ENCODE measurements around the gene HTRA1. TPM values are rescaled to one million over a fixed set of nuclear protein-coding genes. Genes with fewer than 3 reads are reported as not detected.
A peak's percentile ranks its signal among the peaks of the same experiment; 100 is the strongest.

Gene HTRA1
- total RNA-seq, 1 experiment from 2014 or later = 0.17 TPM

GRCh38 chr10:122521011-122521410 lies 59.7 kb downstream of the HTRA1 start:
- CTCF ChIA-PET = no interaction called here
- no peak for TF ChIP-seq CTCF (conservative IDR thresholded peaks at IDR 0.05; ENCODE audit: low read depth, low read length)
- no peak for TF ChIP-seq EZH2 (IDR thresholded peaks at IDR 0.05; ENCODE audit: borderline replicate concordance, low read depth, low read length, poor library complexity, severe bottlenecking)
- Histone ChIP-seq H3K4me3 (ENCODE audit: low read depth, low read length, poor library complexity, severe bottlenecking) (no peak overlapping the region), H3K36me3 (ENCODE audit: insufficient read depth, low read length, poor library complexity, severe bottlenecking) (no peaks in the 10 kb centered on the region), H3K4me1 (ENCODE audit: insufficient read depth, low read length, poor library complexity, severe bottlenecking) (no peaks in the 10 kb centered on the region), H3K27ac (ENCODE audit: low read depth, low read length, poor library complexity, severe bottlenecking) (no peak overlapping the region), H3K27me3 (replicated peaks; ENCODE audit: insufficient read depth, low read depth, low read length, poor library complexity) (no peaks in the 10 kb centered on the region), H3K9me3 (ENCODE audit: low read depth, low read length, poor library complexity, severe bottlenecking) (no peaks in the 10 kb centered on the region)
- POLR2A ChIA-PET (ENCODE audit: low non-redundant PET) = no interaction called here
- BruUV-seq (replicated peaks) = no TSS peak
- DNase-seq (ENCODE audit: low spot score) = no peak
- intact Hi-C loops (cut with micrococcal nuclease; ENCODE audit: unreplicated experiment) = no loop called here

- intact Hi-C loops (cut with micrococcal nuclease; ENCODE audit: unreplicated experiment) = no loop called here
- no peaks in the 10 kb centered on the region for H3K27me3 ChIP-seq (replicated peaks; ENCODE audit: insufficient read depth, low read depth, low read length, poor library complexity)
- H3K36me3 ChIP-seq (ENCODE audit: insufficient read depth, low read length, poor library complexity, severe bottlenecking) = no peaks in the 10 kb centered on the region
- BruUV-seq (replicated peaks) = no TSS peak
- ChIA-PET CTCF (no interaction called here), POLR2A (ENCODE audit: low non-redundant PET) (no interaction called here)
- DNase-seq (ENCODE audit: low spot score) = no peak
- H3K27ac ChIP-seq (ENCODE audit: low read depth, low read length, poor library complexity, severe bottlenecking) = no peak overlapping the region
- H3K9me3 ChIP-seq (ENCODE audit: low read depth, low read length, poor library complexity, severe bottlenecking) = no peaks in the 10 kb centered on the region
- TF ChIP-seq CTCF (conservative IDR thresholded peaks at IDR 0.05; ENCODE audit: low read depth, low read length) = no peak
- H3K4me1 ChIP-seq (ENCODE audit: insufficient read depth, low read length, poor library complexity, severe bottlenecking) = no peaks in the 10 kb centered on the region
- no peak overlapping the region for H3K4me3 ChIP-seq (ENCODE audit: low read depth, low read length, poor library complexity, severe bottlenecking)
Measured at GRCh38 chr10:122524811-122525210, 63.5 kb downstream of the HTRA1 start.

- intact Hi-C loops (cut with micrococcal nuclease; ENCODE audit: unreplicated experiment) = no loop called here
- ChIA-PET CTCF (no interaction called here), POLR2A (ENCODE audit: low non-redundant PET) (no interaction called here)
- H3K4me3 ChIP-seq (ENCODE audit: low read depth, low read length, poor library complexity, severe bottlenecking) = no peak overlapping the region
- TF ChIP-seq CTCF (conservative IDR thresholded peaks at IDR 0.05; ENCODE audit: low read depth, low read length) (peak; percentile 30; the same call in 1 of the 2 replicates), EZH2 (IDR thresholded peaks at IDR 0.05; ENCODE audit: borderline replicate concordance, low read depth, low read length, poor library complexity, severe bottlenecking) (no peak)
- no peaks in the 10 kb centered on the region for H3K4me1 ChIP-seq (ENCODE audit: insufficient read depth, low read length, poor library complexity, severe bottlenecking)
- H3K9me3 ChIP-seq (ENCODE audit: low read depth, low read length, poor library complexity, severe bottlenecking) = no peaks in the 10 kb centered on the region
- peaks cover 2% of the 10 kb centered on the region for H3K27me3 ChIP-seq (replicated peaks; ENCODE audit: insufficient read depth, low read depth, low read length, poor library complexity)
- H3K27ac ChIP-seq (ENCODE audit: low read depth, low read length, poor library complexity, severe bottlenecking) = no peak overlapping the region
- DNase-seq (ENCODE audit: low spot score) = no peak
- BruUV-seq (replicated peaks) = no TSS peak
- no peaks in the 10 kb centered on the region for H3K36me3 ChIP-seq (ENCODE audit: insufficient read depth, low read length, poor library complexity, severe bottlenecking)
Measured at GRCh38 chr10:122525788-122526187, 64.4 kb downstream of the HTRA1 start.
